NCI-H2227 (cell line): ENCODE data around the gene CADPS.

Source experiments
- DNase-seq: peaks from one replicate; lab custom pipeline; 2025; ENCODE audit not compliant: unreplicated experiment; lab: John Stamatoyannopoulos, UW

CADPS gene

DNA sequence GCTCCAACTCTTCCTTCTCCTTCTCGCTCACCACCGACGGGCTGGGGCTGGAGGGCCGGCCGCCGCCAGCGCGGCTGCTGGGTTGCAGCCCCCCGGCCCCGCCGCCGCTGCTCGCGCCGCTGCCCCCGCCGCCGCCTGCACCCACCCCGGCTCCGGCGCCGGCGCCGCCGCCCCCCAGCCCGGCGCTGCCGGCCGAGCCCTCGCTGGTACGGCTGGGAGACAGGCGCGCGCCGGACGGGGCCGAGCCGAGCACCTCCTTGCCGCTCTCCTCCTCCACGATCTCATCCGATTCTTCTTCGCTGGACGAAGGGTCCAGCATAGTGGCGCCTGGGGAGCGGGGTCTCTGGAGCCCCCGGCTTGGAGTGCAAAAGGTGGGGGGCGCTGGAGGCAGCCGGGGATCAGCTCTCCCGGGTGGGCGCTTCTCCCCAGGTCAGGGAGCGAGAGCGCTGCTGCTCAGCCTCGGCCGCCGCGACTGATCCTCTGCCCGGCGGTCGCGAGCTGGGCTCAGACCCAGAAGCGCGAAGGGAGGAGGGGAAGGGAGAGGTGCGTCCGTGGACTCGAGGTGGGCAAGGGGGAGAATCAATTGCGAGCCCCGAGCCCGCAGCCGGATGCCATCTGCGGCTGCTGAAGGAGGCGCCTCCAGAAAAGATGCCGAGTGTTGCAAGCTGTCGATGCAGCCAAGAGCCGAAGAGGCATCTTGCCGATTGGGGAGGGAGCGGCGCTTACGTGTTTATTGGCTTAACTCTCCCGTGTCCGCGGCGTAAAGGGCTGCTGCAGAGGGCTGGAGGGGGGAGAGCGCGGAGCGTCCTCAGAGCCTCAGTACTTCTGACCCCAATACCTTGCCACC, at the start of gene CADPS:
TSS of gene CADPS (minus strand) at position 706 of the 847 bp plus-strand sequence. CDS start at position 319, 387 bp downstream.
- peak; percentile 69 for DNase-seq

DNA sequence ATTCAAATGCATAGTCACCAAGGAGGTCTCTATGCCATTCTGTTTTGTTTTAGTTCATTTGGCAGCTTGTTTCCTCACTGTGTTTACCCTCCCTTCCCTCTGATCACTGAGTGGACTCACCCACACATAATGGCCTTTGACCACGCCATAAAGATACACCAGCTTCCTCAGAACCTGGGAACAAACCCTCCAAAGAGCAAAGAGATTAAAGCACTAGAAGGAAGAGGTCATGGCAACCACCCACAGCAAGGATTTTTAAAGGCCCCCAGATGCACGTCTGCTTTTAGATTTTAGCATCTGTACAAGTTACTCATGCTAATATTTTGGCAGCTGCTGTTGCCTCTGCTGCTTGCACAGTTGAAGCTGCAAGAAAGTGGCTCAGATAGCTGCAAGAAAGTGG, 47.9 kb upstream of the CADPS start:
- no peak for DNase-seq

DNA sequence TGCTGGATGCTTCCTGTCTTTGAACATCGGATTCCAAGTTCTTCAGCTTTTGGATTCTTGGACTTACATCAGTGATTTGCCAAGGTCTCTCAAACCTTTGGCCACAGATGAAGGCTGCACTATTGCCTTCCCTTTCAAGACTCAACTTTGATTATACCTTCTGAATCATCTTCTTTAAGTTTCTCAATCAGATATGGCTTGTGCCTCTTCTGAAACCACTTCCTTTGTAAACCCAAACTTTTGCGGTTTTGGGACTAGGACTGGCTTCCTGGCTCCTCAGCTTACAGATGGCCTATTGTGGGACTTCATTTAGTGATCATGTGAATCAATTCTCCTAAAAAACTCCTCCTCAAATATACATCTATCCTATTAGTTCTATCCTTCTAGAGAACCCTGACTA, 47.1 kb upstream of the CADPS start:
- no peak for DNase-seq

DNA sequence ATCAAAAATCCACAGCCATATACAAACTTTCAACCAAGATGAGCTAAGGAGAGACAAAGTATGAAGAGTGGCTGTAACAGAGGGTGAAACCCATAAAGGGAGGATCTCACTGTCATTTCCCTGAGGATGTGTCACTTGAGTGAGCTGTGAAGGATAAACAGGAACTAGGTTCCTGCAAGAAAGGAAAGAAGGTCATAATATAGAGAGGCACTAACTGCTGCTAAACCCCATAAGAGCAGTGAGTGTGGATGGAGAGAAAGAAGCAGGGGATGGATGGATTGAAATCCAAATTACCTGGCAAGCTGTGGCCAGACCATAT, 45.2 kb upstream of the CADPS start:
- no peak for DNase-seq

DNA sequence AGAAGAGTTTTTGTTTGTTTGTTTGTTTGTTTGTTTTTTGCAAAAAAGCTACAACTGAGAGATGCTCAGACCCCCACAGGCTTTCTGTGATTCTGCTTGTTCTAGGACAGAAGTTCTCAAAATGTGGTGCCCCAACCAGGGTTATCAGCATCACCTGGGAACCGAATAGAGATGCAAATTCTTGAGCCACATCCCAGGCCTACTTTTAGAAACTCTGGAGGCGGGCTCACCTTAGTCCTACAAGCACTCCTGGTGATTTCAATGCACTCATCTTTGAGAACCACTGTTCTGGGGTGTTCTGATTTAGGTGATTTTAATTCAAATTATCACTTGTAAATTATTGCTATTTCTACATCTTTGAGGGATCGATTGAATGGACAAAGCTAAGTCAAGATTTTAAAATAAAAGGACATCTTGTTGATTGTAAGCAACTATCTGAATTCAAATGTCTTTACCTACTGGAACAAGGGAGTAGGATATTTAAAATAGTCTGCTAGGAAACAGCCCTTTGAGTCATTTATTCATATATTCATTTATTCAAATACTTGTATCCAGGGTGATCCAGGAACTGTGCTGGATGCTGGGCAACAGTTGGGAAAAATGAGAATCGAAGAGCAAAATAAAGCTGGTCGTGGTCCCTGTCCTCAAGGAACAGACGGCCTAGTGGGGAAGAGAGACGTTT, 44.7 kb upstream of the CADPS start:
- DNase-seq, result no peak

DNA sequence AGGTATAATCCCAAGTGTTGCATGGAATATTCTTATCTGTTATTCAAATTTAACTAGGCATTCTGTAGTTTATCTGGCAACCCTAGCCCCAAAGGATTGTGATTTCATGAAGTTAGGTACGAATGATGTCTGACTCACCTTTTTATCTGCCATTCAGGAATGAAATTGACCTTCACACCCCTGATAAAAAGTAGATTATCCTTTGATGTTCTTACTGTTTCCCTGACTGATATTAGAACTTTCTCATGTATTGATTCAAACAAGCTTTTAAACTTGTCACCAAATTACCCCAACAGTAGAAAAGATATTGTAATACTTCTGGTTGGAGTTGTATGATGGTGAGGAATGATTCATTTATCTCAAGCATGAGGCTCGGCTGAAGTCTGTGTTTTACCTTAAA, 43.6 kb upstream of the CADPS start:
- no peak for DNase-seq

DNA sequence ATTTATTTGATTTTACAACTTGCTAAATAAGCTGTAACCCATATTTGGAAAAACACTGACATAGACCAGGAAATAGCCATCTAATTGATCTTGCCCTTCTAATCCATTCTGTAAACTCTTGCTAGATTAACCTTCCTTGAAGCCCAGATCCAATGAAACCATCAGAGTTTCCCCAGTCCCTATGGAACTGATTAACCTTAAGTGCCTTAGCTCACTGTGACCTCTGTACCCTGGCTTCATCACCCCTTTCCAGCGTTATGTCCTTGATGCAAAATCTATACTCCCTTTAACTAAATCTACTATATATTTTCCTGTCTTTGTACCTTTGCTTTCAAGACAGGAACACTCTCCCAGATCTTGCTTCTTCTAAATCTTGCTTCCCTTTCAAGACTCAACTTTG, 42.9 kb upstream of the CADPS start:
- no peak for DNase-seq

DNA sequence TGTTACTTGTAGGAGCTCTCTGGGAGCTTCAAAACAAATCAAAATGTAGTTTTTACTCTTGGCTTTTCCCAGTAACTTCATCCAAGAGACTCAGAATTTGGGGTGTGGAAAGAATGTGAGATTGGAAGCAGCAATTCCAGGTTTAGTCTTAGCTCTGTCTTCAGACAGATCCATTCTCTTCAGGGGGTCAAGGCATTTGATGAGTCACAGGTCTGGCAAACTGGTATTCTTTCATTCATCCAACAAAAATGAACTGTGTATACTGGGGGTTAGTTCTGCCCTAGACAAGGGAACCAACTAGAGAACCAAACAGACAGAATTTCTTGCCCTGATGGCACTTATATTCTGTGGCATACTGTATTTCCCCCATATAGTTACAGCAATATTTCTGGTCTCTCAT, 36.3 kb upstream of the CADPS start:
- no peak for DNase-seq

DNA sequence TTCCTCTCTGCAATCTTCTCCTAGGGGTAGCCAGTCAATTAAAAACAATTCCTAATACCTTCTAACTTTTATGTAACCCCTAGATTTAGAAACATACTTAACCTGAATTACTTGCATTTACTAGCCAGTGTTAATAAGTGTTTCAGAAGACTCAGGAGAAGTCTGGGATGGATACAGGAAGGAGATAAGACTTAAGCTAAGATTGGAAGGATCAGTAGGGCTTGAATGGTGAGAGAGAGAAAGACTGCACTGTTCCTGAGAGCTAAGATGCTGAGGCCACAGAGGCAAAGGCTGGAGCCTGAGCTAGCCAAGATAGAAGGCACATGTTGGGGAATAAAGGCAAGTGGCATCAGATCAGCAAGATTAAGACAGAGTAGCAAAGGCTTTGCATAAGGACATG, 30.1 kb upstream of the CADPS start:
- DNase-seq, result no peak

DNA sequence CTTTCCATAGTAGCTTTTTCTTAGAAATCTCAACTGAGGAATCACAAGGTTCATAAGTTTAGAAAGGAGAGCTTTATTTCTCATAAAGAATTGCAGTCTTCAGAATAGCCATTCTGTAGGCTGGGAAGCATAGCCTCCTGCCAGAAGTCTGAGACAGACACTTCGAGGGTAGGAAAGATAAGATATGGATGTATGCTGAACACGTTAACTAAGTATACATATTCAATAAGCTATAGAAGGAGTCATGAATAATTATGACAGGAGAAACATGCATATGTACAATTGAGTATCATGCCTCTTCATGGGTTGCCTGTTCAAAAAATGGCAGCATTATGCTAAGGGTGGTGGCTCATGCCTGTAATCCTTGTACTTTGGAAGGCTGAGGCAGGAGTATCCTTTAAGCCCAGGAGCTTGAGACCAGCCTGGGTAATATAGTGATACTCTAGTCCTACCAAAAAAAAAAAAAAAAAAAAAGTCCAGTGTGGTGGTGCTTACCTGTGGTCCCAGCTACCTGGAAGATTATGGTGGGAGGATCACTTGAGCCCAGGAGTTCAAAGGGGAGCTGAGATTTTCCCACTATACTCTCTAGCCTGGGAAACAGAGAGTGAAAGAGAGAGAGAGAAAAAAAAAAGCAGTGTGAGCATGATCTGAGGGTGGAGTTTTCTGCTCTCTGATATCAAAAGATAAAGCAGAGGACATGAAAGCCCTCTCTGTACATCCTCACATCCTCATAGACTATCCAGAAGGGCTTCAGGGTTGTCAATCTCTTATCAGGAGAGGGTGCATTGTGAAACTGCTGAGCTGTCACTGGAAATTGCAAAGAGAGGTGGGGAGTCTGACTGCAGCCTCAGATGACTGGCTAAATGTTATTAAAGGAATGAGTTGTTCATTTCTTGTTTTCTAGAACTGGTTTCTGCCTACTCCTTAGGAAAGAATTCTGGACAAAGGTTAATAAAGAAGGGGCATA, 23.6 kb upstream of the CADPS start:
- no peak for DNase-seq

DNA sequence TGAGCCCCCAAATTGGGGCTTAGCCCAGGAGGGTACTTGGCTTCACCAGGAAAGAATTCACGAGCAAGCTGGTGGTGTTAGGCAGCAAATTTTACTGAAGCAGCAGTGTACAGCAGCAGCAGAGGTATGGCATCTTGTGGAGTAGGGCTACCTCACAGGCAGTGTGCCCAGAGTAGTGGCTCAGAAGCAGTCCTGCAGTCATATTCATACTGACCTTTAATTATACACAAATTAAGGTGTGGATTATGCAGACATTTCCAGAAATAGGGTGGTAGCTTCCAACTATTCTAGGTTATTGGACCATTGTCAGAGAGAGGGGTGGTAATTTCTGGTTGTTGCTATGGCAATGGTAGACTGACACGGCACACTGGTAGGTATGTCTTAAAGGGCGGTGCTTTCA, 20.7 kb upstream of the CADPS start:
- DNase-seq, result no peak

DNA sequence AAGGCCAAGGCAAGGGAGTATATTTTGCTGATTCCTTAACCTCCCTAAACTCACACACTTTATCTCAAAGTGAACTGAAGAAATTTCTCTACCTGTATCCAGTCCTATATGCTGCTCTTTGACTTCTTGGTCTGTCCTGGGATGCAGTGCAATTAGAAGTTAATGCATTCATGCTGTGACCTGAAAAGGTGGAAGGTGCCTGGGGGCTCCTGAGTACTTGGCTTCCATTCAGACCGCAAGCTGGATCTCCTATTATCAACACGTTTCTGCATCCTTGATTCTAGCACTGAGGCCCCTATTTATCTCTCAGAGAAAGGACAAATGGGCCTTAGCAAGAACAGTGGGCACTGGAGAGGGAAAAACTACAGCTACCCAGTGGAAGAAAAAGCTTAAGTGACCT, 17.7 kb upstream of the CADPS start:
- no peak for DNase-seq

DNA sequence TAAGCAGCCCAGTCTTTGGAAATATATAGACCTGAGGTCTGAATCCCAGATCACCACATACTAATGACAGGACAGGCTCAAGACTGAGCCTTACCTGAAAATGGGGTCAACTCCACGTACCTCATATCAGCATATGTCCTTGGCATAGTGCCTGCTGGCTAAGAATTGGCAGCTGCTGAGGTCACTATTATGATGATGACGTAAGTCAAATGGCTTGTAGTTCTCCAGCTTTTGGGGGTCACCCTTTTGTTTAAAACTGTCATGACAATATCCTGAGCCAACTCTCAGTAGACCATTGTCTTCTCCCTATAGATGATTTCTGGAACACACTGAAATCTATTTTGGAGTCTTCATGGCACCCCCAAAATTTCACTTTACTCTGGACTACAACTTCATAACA, 16.8 kb upstream of the CADPS start:
- no peak for DNase-seq

DNA sequence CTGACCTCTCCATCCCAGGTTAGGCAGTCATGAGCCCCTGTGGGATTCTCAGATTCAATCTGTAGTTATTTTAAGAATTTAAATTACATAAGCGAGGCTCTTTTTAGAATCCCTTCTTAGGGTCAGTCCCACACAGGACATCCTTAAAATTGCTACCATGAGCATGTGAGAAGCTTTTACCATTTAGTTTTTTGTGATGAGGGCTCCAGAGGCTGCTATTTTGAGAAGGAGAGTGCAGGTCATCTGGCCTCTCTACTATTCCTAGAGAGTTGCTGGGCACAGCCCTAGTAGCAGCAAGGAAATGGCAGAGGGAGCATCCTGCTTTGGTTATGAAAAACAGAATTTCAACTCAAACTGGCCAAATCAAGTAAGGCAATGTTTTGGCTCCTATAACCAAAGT, 13.6 kb upstream of the CADPS start:
- DNase-seq, result no peak

DNA sequence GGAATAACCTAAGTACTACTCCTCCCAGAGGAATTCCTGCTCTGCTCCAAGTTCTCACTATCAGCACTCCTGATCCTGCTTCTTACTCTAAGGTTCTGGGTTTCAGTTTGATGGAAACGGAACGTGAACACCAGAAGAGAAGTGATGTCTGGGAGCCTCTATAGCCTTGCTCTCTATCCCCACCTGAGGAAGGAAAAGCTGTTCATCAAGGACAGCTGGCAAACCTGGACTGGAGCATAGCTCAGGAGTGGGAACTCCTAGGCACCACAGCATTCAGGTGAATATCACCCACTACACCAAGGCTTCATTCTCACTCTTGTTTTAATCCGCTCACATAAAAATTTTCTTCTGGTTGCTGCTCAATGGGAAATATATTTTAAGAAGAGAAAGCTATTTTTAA, 13.0 kb upstream of the CADPS start:
- peak; percentile 35 for DNase-seq

DNA sequence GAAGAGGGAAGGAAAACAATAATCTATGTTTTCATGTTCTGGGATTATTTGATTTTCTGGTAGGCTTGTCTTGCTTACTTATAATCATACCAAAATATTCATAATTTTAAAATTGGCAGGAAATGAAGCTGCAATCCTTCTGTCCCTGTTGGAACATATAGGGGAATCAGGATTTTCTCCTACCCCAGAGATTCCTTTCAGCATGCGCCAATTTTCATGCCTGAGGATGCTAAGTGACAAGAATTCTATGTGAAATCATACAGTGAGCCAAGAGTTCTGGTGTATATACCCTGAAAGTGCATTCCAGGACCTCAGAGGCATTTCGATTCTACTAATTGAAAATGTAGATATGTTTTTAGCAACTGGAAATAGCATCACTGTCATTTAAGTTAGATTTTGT, 9.9 kb upstream of the CADPS start:
- no peak for DNase-seq

DNA sequence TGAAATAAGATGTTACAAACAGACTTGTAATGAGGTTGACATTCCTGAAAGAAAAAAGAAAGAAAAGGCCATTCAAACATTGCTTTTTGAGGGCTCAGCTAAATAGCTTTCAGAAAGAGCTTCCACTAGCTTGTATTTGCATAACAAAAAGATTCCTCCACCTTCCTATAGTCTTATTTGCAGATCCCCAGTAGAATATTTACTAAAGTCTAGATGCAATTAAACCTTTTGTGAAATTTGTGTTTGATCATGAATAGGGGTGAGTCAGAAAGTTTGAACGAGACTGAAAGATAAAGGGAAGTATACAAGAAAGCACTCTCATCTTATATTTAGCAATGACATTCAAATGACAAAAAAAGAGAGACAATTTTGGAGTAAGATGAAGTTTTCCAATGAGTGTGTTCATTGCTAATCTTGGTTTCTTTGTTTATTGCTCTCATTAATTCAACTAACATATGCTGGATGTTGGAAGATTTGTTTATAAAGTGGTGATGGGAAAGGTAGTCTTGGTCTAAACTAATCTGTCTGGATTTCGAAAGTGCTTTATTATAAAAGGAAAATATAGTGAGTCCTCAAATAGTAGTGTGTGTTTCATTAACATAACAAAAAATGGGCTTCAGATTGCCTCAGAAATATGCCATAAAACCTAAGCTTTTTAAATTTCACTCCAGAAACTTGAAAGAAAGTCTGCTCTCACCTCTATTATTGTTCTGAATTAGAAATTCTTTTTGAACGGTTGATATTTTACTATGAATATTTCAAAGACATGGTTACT, 9.1 kb upstream of the CADPS start:
- DNase-seq, result no peak

DNA sequence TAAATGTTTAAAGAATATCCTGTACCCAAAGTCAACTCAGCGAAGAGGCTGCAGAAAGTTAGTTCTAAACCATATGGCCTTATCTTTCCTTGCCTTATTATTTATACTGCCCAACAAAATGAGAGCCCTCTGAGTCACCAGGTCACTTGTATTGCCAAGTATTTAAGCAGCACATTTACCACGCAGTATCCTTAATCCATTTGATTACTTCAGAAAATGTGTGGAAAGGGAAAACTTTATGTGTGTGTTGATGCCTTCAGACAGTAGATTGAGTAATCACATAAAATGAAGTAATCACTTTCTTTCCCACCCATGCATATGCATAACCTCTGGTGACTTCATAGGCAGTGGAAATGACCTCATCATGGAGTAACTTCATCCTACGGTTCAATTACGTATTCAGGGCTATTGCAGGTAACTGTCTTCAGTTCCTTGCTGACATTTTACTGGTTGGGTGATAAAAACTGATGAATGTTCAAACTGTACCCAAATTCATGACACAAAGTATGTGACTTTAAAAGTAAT, 7.5 kb upstream of the CADPS start:
- DNase-seq, result no peak

DNA sequence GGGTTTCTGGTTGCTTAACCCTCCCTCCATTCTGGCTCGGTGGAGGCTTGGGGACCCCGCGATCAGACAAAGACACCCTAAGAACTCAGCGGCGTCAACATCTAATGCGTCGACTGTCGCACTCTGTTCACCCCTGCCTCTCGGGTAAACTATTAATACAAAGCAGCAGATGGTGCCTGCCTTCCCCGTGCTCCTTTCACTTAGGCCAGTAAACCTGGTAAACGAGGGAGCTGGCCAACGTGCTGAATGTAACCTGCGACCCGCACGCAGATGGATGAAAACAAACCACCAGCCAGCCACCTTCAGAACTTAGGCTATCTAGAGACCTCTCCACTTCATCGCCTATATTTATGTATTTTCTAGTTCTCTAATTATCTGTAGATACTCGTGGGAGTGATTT, 848 bp upstream of the CADPS start:
- peak; percentile 9 for DNase-seq

DNA sequence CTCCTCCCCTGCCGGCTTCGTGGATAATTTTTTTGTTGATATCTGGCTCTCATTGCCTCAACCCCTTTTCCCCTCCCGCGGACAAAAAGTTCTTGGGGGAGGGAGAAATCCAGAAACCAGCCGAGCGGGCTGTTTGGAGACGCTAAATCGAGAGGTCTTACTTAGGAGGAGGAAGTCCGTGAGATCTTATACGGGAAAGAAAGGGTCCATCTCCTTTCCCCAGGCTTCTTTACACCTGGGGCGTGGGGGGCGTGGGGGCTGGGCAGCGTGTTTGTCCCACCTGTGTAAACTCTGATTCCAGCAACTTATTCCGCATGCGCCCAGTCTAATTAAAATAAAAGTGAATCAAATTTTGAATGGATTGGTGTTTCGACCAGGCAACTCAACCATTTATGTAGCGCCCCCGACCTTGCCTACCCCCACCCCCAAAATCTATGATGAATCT, 364 bp upstream of the CADPS start:
- no peak for DNase-seq
